ENCODE data around the gene ATP13A4.

Gene ATP13A4

GRCh38 chr3:193400304-193400703, 154.4 kb downstream of the ATP13A4 start:
- H3K36me3 ChIP-seq (ENCODE audit: control insufficient read depth, insufficient read depth, low read length), result no peaks in the 10 kb centered on the region
- no peaks in the 10 kb centered on the region for H3K4me1 ChIP-seq (ENCODE audit: control insufficient read depth, insufficient read depth, low read length)
- no peaks in the 10 kb centered on the region for H3K27me3 ChIP-seq (ENCODE audit: control insufficient read depth, insufficient read depth, low read length)
- H3K27ac ChIP-seq (ENCODE audit: low read length), result no peak overlapping the region
- H3K9me3 ChIP-seq (ENCODE audit: control insufficient read depth, insufficient read depth, low read length), result no peaks in the 10 kb centered on the region
- H3K4me3 ChIP-seq (ENCODE audit: low read length), result no peak overlapping the region
- no peak for DNase-seq (ENCODE audit: low read depth, low spot score)

- H3K27me3 ChIP-seq (ENCODE audit: control insufficient read depth, insufficient read depth, low read length), result no peaks in the 10 kb centered on the region
- no peaks in the 10 kb centered on the region for H3K9me3 ChIP-seq (ENCODE audit: control insufficient read depth, insufficient read depth, low read length)
- no peaks in the 10 kb centered on the region for H3K36me3 ChIP-seq (ENCODE audit: control insufficient read depth, insufficient read depth, low read length)
- H3K4me3 ChIP-seq (ENCODE audit: low read length), result no peak overlapping the region
- no peak for DNase-seq (ENCODE audit: low read depth, low spot score)
- 0 out of 2 replicates have a peak, but pooled peaks cover 1% of the 10 kb centered on the region for H3K4me1 ChIP-seq (ENCODE audit: control insufficient read depth, insufficient read depth, low read length)
- no CpG with 5 or more reads among the region's 7 CpGs for WGBS (ENCODE audit: insufficient coverage, insufficient read length)
- H3K27ac ChIP-seq (ENCODE audit: low read length), result no peak overlapping the region
Observed at GRCh38 chr3:193396451-193397244, 158.0 kb downstream of the ATP13A4 start.

DNA sequence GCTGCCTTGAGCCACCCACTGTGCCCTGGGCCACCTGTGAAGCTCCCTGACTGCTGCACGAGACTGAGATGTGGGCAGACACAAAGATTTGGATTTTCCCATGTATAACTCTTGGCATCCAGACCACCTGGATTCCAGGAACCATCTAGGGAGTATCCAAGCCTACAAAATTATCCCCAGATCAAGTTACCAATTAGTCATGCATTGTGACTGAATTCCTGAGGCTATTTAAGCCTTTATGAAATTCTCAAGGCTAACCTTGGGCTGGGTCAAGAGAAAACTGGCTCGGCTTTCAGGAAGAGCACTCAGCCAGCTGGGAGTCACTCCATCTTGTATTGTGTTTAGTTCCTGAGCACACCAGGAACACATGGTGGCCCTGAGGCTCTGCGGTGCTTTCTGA, 162.8 kb downstream of the ATP13A4 start:
- H3K27ac ChIP-seq (ENCODE audit: low read length), result no peak overlapping the region
- H3K27me3 ChIP-seq (ENCODE audit: control insufficient read depth, insufficient read depth, low read length), result no peaks in the 10 kb centered on the region
- H3K9me3 ChIP-seq (ENCODE audit: control insufficient read depth, insufficient read depth, low read length), result no peaks in the 10 kb centered on the region
- peaks cover 5% of the 10 kb centered on the region; the same call in 1 of the 2 replicates for H3K4me1 ChIP-seq (ENCODE audit: control insufficient read depth, insufficient read depth, low read length)
- no peak for DNase-seq (ENCODE audit: low read depth, low spot score)
- H3K36me3 ChIP-seq (ENCODE audit: control insufficient read depth, insufficient read depth, low read length), result no peaks in the 10 kb centered on the region
- no CpG with 5 or more reads among the region's 3 CpGs for WGBS (ENCODE audit: insufficient coverage, insufficient read length)
- no peak overlapping the region for H3K4me3 ChIP-seq (ENCODE audit: low read length)

DNA sequence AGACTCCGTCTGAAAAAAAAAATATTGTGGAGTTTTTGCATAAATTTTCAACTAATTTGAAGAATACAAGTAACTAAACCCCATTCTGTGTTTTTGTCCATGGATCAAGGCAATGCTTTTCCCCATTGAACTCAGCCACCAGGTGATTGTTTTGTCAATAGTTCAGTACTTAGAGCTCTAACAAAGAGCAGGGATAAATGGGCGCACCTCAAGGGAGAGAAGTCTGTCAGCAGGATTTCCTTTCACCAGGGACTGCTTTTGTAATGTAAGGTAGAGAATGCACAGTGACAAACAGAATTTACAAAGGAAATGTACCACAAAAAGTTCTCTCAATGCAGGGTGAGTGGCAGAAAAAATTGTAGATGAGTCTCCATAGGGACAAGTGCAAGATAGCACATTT, 165.4 kb downstream of the ATP13A4 start:
- H3K4me3 ChIP-seq (ENCODE audit: low read length), result no peak overlapping the region
- no peaks in the 10 kb centered on the region for H3K27me3 ChIP-seq (ENCODE audit: control insufficient read depth, insufficient read depth, low read length)
- no peaks in the 10 kb centered on the region for H3K9me3 ChIP-seq (ENCODE audit: control insufficient read depth, insufficient read depth, low read length)
- H3K27ac ChIP-seq (ENCODE audit: low read length), result no peak overlapping the region
- no peaks in the 10 kb centered on the region for H3K36me3 ChIP-seq (ENCODE audit: control insufficient read depth, insufficient read depth, low read length)
- peak; percentile 27 for DNase-seq (ENCODE audit: low read depth, low spot score)
- H3K4me1 ChIP-seq (ENCODE audit: control insufficient read depth, insufficient read depth, low read length), result peaks cover 5% of the 10 kb centered on the region; the same call in 1 of the 2 replicates
- no CpG with 5 or more reads among the region's 2 CpGs for WGBS (ENCODE audit: insufficient coverage, insufficient read length)

GRCh38 chr3:193388361-193388760, 166.3 kb downstream of the ATP13A4 start:
- no CpG with 5 or more reads among the region's 6 CpGs for WGBS (ENCODE audit: insufficient coverage, insufficient read length)
- peaks cover 5% of the 10 kb centered on the region; the same call in 1 of the 2 replicates for H3K4me1 ChIP-seq (ENCODE audit: control insufficient read depth, insufficient read depth, low read length)
- DNase-seq (ENCODE audit: low read depth, low spot score), result no peak
- H3K27ac ChIP-seq (ENCODE audit: low read length), result no peak overlapping the region
- H3K36me3 ChIP-seq (ENCODE audit: control insufficient read depth, insufficient read depth, low read length), result no peaks in the 10 kb centered on the region
- no peaks in the 10 kb centered on the region for H3K9me3 ChIP-seq (ENCODE audit: control insufficient read depth, insufficient read depth, low read length)
- H3K4me3 ChIP-seq (ENCODE audit: low read length), result no peak overlapping the region
- no peaks in the 10 kb centered on the region for H3K27me3 ChIP-seq (ENCODE audit: control insufficient read depth, insufficient read depth, low read length)

GRCh38 chr3:193387596-193387995, 167.1 kb downstream of the ATP13A4 start:
- Histone ChIP-seq H3K27me3 (ENCODE audit: control insufficient read depth, insufficient read depth, low read length) (no peaks in the 10 kb centered on the region), H3K4me1 (ENCODE audit: control insufficient read depth, insufficient read depth, low read length) (peaks cover 5% of the 10 kb centered on the region; the same call in 1 of the 2 replicates), H3K36me3 (ENCODE audit: control insufficient read depth, insufficient read depth, low read length) (no peaks in the 10 kb centered on the region), H3K27ac (ENCODE audit: low read length) (no peak overlapping the region), H3K4me3 (ENCODE audit: low read length) (no peak overlapping the region), H3K9me3 (ENCODE audit: control insufficient read depth, insufficient read depth, low read length) (no peaks in the 10 kb centered on the region)
- no CpG with 5 or more reads among the region's 2 CpGs for WGBS (ENCODE audit: insufficient coverage, insufficient read length)
- no peak for DNase-seq (ENCODE audit: low read depth, low spot score)

GRCh38 chr3:193378706-193379105, 176.0 kb downstream of the ATP13A4 start, which contains the start of gene ATP13A5:
Gene ATP13A5, minus strand, starts transcription at chr3:193378753. Its CDS starts 28 bp downstream, at chr3:193378725.
- DNase-seq (ENCODE audit: low read depth, low spot score), result no peak
- Histone ChIP-seq H3K4me1 (ENCODE audit: control insufficient read depth, insufficient read depth, low read length) (no peaks in the 10 kb centered on the region), H3K27me3 (ENCODE audit: control insufficient read depth, insufficient read depth, low read length) (no peaks in the 10 kb centered on the region), H3K9me3 (ENCODE audit: control insufficient read depth, insufficient read depth, low read length) (no peaks in the 10 kb centered on the region), H3K36me3 (ENCODE audit: control insufficient read depth, insufficient read depth, low read length) (no peaks in the 10 kb centered on the region), H3K4me3 (ENCODE audit: low read length) (no peak within 1 kb of the TSS), H3K27ac (ENCODE audit: low read length) (no peak within 1 kb of the TSS)
- WGBS (ENCODE audit: insufficient coverage, insufficient read length), result no CpG with 5 or more reads among the region's 6 CpGs

DNA sequence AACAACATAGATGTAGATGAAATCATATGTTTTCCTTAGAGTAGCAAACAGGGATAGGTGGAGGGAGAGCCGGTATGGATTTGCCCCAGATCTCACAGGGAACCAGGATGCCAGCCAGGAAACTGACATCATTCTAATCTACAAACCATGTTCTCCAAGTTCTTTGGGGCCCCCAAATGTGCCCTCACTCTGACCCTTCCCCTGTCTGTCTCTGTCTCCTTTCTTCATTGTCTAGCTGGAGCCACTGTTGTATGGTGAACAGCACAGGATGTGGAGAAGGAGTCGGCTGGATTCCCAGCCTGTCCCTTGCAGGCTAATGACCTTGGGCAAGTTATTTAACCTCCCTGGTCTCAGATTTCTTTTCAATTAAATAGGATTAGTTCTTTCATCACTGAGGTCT, 177.1 kb downstream of the ATP13A4 start:
- Histone ChIP-seq H3K36me3 (ENCODE audit: control insufficient read depth, insufficient read depth, low read length) (no peaks in the 10 kb centered on the region), H3K4me1 (ENCODE audit: control insufficient read depth, insufficient read depth, low read length) (no peaks in the 10 kb centered on the region), H3K9me3 (ENCODE audit: control insufficient read depth, insufficient read depth, low read length) (no peaks in the 10 kb centered on the region), H3K4me3 (ENCODE audit: low read length) (no peak overlapping the region), H3K27me3 (ENCODE audit: control insufficient read depth, insufficient read depth, low read length) (no peaks in the 10 kb centered on the region), H3K27ac (ENCODE audit: low read length) (no peak overlapping the region)
- DNase-seq (ENCODE audit: low read depth, low spot score), result no peak
- no CpG with 5 or more reads among the region's 2 CpGs for WGBS (ENCODE audit: insufficient coverage, insufficient read length)

DNA sequence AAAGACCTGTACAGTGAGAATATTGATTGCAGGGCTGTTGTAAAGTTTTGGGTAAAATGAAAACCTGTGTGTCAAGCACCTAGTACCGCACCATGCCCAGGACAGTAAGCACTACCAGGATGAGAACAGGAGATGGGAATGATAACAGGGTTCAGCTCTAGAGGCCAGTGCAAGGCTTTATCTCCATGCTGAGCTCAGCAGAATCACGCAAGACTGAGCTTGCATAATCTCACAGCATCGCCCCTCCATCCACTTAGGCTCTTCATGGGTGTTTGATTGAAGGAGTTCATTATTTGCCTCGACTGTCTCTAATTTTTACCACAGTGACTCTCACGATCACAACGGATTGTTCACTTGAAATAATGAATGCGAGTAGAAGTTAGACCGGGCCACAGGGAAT, 179.1 kb downstream of the ATP13A4 start:
- Histone ChIP-seq H3K36me3 (ENCODE audit: control insufficient read depth, insufficient read depth, low read length) (no peaks in the 10 kb centered on the region), H3K4me1 (ENCODE audit: control insufficient read depth, insufficient read depth, low read length) (no peaks in the 10 kb centered on the region), H3K27ac (ENCODE audit: low read length) (no peak overlapping the region), H3K27me3 (ENCODE audit: control insufficient read depth, insufficient read depth, low read length) (no peaks in the 10 kb centered on the region), H3K4me3 (ENCODE audit: low read length) (no peak overlapping the region), H3K9me3 (ENCODE audit: control insufficient read depth, insufficient read depth, low read length) (no peaks in the 10 kb centered on the region)
- no peak for DNase-seq (ENCODE audit: low read depth, low spot score)
- no CpG with 5 or more reads among the region's 8 CpGs for WGBS (ENCODE audit: insufficient coverage, insufficient read length)

DNA sequence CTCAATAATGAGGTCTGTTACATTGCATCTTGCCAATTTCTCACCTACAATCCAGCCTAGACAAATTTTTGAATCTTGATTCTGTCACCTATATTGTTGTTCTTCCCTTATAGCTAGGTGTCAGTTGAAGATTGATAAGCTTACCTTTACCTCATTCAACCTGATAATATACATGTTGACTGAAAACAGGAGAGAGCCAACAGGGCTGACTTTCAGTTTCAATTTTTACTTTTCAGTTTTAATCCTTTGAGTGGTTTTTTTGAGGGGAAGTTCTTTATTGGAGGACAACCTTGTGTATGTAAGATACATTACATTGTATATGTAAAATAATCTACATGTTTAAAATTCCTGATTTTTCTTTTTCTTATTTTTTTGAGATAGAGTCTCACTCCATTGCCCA, 181.9 kb downstream of the ATP13A4 start:
- Histone ChIP-seq H3K4me1 (ENCODE audit: control insufficient read depth, insufficient read depth, low read length) (no peaks in the 10 kb centered on the region), H3K27ac (ENCODE audit: low read length) (no peak overlapping the region), H3K27me3 (ENCODE audit: control insufficient read depth, insufficient read depth, low read length) (no peaks in the 10 kb centered on the region), H3K4me3 (ENCODE audit: low read length) (no peak overlapping the region), H3K36me3 (ENCODE audit: control insufficient read depth, insufficient read depth, low read length) (no peaks in the 10 kb centered on the region), H3K9me3 (ENCODE audit: control insufficient read depth, insufficient read depth, low read length) (no peaks in the 10 kb centered on the region)
- DNase-seq (ENCODE audit: low read depth, low spot score), result no peak

GRCh38 chr3:193367868-193368267, 186.8 kb downstream of the ATP13A4 start:
- no peak overlapping the region for H3K27ac ChIP-seq (ENCODE audit: low read length)
- no peaks in the 10 kb centered on the region for H3K9me3 ChIP-seq (ENCODE audit: control insufficient read depth, insufficient read depth, low read length)
- H3K27me3 ChIP-seq (ENCODE audit: control insufficient read depth, insufficient read depth, low read length), result no peaks in the 10 kb centered on the region
- H3K36me3 ChIP-seq (ENCODE audit: control insufficient read depth, insufficient read depth, low read length), result no peaks in the 10 kb centered on the region
- no CpG with 5 or more reads among the region's 1 CpG for WGBS (ENCODE audit: insufficient coverage, insufficient read length)
- H3K4me3 ChIP-seq (ENCODE audit: low read length), result no peak overlapping the region
- no peaks in the 10 kb centered on the region for H3K4me1 ChIP-seq (ENCODE audit: control insufficient read depth, insufficient read depth, low read length)
- no peak for DNase-seq (ENCODE audit: low read depth, low spot score)
